ENCODE data around the gene FURIN. TPM values are rescaled to one million over a fixed set of nuclear protein-coding genes. Genes with fewer than 3 reads are reported as not detected.

Gene FURIN
- polyA plus RNA-seq, 3 donors: 6.5 to 47.3 (median 14.3) TPM

DNA sequence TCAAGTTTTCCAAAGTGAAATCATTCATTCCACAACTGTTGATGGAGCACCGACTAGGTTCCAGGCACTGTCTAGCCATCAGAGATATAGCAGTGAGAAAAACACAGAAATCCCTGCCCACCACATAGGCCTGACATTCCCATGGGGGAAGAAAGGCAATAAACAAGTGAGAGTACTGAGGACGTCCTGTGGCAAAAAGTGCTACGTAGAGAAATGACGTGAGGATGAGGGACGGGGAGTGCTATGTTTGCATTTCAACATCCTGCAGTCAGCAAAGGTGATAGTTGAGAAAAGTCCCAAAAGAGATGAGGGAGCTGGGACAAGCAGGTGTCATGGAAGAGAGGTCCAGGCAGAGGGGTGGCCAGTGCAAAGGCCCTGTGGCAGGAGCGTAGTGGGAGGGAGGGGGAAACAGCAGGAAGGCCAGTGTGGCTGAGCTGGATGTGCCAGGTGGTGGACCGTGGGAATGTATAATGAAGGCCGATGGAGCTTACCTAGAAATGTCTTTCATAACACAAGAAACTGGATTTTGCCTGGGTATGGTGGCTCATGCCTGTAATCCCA is 10.4 kb upstream of the FURIN start:
- H3K36me3 Mint-ChIP-seq: peaks cover 9 to 20% of the 10 kb centered on the region in 2 donors
- Histone ChIP-seq H3K9me3 (replicated peaks in 1 of 2; ENCODE audit: control insufficient read depth in 1 of 2, insufficient read depth in 1 of 2, low read length in 2 of 2) (no peaks in the 10 kb centered on the region), H3K4me3 (replicated peaks in 1 of 3; ENCODE audit: low read depth in 2 of 3, low read length in 3 of 3) (no peak overlapping the region), H2AFZ (ENCODE audit: insufficient read depth, low read depth, low read length, poor library complexity, severe bottlenecking) (no peak overlapping the region), H3K79me2 (ENCODE audit: insufficient read depth, low read length) (no peaks in the 10 kb centered on the region), H3K27me3 (ENCODE audit: control insufficient read depth in 2 of 2, insufficient read depth in 2 of 2, low read length in 2 of 2) (no peaks in the 10 kb centered on the region), H3K27ac (ENCODE audit: low read depth in 1 of 2, low read length in 2 of 2) (no peak overlapping the region), H3K9ac (ENCODE audit: insufficient read depth, low read length, poor library complexity, severe bottlenecking) (no peak overlapping the region), H3K4me1 (ENCODE audit: control insufficient read depth in 1 of 2, insufficient read depth in 2 of 2, low read length in 2 of 2) (peaks cover 50 to 74% of the 10 kb centered on the region in 2 donors), H4K20me1 (ENCODE audit: insufficient read depth, low read length) (no peaks in the 10 kb centered on the region), H3K4me2 (replicated peaks; ENCODE audit: extremely low read depth, low read length, poor library complexity, severe bottlenecking) (no peak overlapping the region), H3K36me3 (replicated peaks in 1 of 2; ENCODE audit: control insufficient read depth in 1 of 2, insufficient read depth in 2 of 2, low read length in 2 of 2) (no peaks in the 10 kb centered on the region)
- TF ChIP-seq, protein P1, sequence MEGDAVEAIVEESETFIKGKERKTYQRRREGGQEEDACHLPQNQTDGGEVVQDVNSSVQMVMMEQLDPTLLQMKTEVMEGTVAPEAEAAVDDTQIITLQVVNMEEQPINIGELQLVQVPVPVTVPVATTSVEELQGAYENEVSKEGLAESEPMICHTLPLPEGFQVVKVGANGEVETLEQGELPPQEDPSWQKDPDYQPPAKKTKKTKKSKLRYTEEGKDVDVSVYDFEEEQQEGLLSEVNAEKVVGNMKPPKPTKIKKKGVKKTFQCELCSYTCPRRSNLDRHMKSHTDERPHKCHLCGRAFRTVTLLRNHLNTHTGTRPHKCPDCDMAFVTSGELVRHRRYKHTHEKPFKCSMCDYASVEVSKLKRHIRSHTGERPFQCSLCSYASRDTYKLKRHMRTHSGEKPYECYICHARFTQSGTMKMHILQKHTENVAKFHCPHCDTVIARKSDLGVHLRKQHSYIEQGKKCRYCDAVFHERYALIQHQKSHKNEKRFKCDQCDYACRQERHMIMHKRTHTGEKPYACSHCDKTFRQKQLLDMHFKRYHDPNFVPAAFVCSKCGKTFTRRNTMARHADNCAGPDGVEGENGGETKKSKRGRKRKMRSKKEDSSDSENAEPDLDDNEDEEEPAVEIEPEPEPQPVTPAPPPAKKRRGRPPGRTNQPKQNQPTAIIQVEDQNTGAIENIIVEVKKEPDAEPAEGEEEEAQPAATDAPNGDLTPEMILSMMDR (IDR thresholded peaks at IDR 0.05): no peak
- intact Hi-C loops (cut with micrococcal nuclease): no loop called here
- DNase-seq: peak in 1 of 3 donors; percentile 1
- peak overlapping the region in 3 of 7 donors; percentile 0 to 3 (median 2) for H3K27ac Mint-ChIP-seq
- peaks cover 0 to 13% (median 4%) of the 10 kb centered on the region in 3 donors for H3K27me3 Mint-ChIP-seq (ENCODE audit: low read depth in 3 of 3)
- H3K9me3 Mint-ChIP-seq: peaks cover 0 to 3% (median 0%) of the 10 kb centered on the region in 7 donors
- no peak overlapping the region for H3K4me3 Mint-ChIP-seq
- 96% methylated on average over 7 of the region's 8 CpGs for WGBS (ENCODE audit: insufficient coverage)
- peaks cover 62% of the 10 kb centered on the region for H3K4me1 Mint-ChIP-seq

DNA sequence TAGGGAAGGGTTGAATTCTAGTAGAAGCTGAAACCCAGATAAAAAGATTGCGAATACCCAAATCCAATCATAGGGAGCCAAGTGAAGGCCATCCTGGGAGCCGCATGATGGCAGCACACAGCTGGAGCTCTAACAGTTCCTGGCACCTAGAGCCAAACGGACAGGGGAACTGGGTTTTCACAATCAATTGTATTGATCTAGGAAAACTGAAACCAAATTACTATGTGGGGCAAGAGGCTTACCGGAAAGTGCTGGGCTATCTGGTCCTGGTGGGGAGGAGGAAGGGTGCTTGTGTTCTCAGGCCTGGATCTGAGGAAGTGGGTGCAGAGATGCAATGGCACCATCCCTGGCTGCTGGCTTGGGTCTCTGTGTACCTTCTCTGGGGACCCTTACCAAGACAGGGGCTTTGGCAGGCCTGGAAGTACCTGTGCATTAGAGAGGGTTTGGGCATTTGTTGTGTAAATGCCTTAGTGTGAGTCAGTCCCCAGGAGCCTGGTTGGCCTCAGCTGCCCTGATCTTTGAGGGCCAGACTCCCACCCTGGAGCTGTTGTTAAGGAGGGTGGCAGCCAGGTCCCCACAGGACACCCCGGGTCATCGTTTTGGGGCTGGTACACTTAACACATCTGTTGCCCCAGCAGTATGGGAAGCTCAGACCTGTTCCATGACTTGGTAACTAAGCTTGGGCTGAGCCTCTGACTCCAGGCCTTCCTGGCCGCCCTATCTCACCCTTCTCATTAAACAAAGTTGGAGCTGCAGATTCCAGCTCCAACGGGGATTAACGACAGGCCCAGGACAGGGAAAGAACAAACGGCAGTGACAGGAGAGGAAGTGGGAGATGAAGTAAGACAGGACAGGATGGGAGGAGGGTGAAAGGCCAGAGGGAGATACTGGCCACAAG is 8.9 kb upstream of the FURIN start:
- peak overlapping the region in 1 of 2 donors; percentile 59 for H3K4me3 Mint-ChIP-seq
- peaks cover 0 to 9% (median 4%) of the 10 kb centered on the region in 3 donors for H3K27me3 Mint-ChIP-seq (ENCODE audit: low read depth in 3 of 3)
- no peak overlapping the region for H3K9ac ChIP-seq (ENCODE audit: insufficient read depth, low read length, poor library complexity, severe bottlenecking)
- H3K36me3 Mint-ChIP-seq: peaks cover 6 to 15% of the 10 kb centered on the region in 2 donors
- peak overlapping the region; percentile 0 to 80 for H3K27ac ChIP-seq (ENCODE audit: low read depth in 1 of 2, low read length in 2 of 2)
- DNase-seq: peak in 1 of 3 donors; percentile 23
- 53% methylated on average over 5 of the region's 10 CpGs for WGBS (ENCODE audit: insufficient coverage)
- H3K4me1 ChIP-seq (ENCODE audit: control insufficient read depth in 1 of 2, insufficient read depth in 2 of 2, low read length in 2 of 2): peaks cover 52 to 74% of the 10 kb centered on the region in 2 donors
- TF ChIP-seq, protein P1 (IDR thresholded peaks at IDR 0.05): no peak
- no peaks in the 10 kb centered on the region for H3K27me3 ChIP-seq (ENCODE audit: control insufficient read depth in 2 of 2, insufficient read depth in 2 of 2, low read length in 2 of 2)
- H3K4me3 ChIP-seq (replicated peaks in 1 of 3; ENCODE audit: low read depth in 2 of 3, low read length in 3 of 3): peak overlapping the region in 1 of 3 experiments; percentile 29
- H3K9me3 Mint-ChIP-seq: peaks cover 0 to 3% (median 0%) of the 10 kb centered on the region in 7 donors
- peaks cover 64% of the 10 kb centered on the region for H3K4me1 Mint-ChIP-seq
- peak overlapping the region; percentile 34 for H3K4me2 ChIP-seq (replicated peaks; ENCODE audit: extremely low read depth, low read length, poor library complexity, severe bottlenecking)
- H4K20me1 ChIP-seq (ENCODE audit: insufficient read depth, low read length): no peaks in the 10 kb centered on the region
- H3K79me2 ChIP-seq (ENCODE audit: insufficient read depth, low read length): no peaks in the 10 kb centered on the region
- H2AFZ ChIP-seq (ENCODE audit: insufficient read depth, low read depth, low read length, poor library complexity, severe bottlenecking): peak overlapping the region; percentile 59
- peak overlapping the region; percentile 74 to 94 (median 78) for H3K27ac Mint-ChIP-seq
- intact Hi-C loops (cut with micrococcal nuclease): loop anchor here in 1 of 2 donors (10.0 kb wide), 1 partner anchor 295 kb away; no protein-coding TSS in a partner anchor
- H3K36me3 ChIP-seq (replicated peaks in 1 of 2; ENCODE audit: control insufficient read depth in 1 of 2, insufficient read depth in 2 of 2, low read length in 2 of 2): no peaks in the 10 kb centered on the region
- no peaks in the 10 kb centered on the region for H3K9me3 ChIP-seq (replicated peaks in 1 of 2; ENCODE audit: control insufficient read depth in 1 of 2, insufficient read depth in 1 of 2, low read length in 2 of 2)
